NCI-H524 (cell line): ENCODE data around the gene INAFM2.

Experiments
- DNase-seq, 2 experiments: peaks; one replicate each; lab custom pipeline; 2025; lab: John Stamatoyannopoulos, UW

The INAFM2 gene

GRCh38 chr15:40287505-40287904, 36.0 kb upstream of the INAFM2 start:
- DNase-seq, result no peak

GRCh38 chr15:40287968-40288367, 35.5 kb upstream of the INAFM2 start:
- no peak for DNase-seq

- DNase-seq, result peak in 1 of 2 experiments; percentile 48
Observed at GRCh38 chr15:40289140-40289775, 34.2 kb upstream of the INAFM2 start.

- no peak for DNase-seq
Observed at GRCh38 chr15:40290545-40290917, 33.0 kb upstream of the INAFM2 start.

GRCh38 chr15:40290918-40291574, 32.4 kb upstream of the INAFM2 start:
- peak in 1 of 2 experiments; percentile 64 for DNase-seq

GRCh38 chr15:40292246-40292645, 31.2 kb upstream of the INAFM2 start:
- no peak for DNase-seq

- DNase-seq, result no peak
Observed at GRCh38 chr15:40293006-40293405, 30.5 kb upstream of the INAFM2 start.

GRCh38 chr15:40293905-40294895, 29.3 kb upstream of the INAFM2 start:
- peak in 1 of 2 experiments; percentile 37 for DNase-seq

- no peak for DNase-seq
Observed at GRCh38 chr15:40295297-40295696, 28.2 kb upstream of the INAFM2 start.

GRCh38 chr15:40295877-40296560, 27.5 kb upstream of the INAFM2 start:
- DNase-seq, result no peak

GRCh38 chr15:40296561-40297230, 26.8 kb upstream of the INAFM2 start:
- DNase-seq, result no peak

- no peak for DNase-seq
Observed at GRCh38 chr15:40297356-40297755, 26.1 kb upstream of the INAFM2 start.

GRCh38 chr15:40298216-40298935, 25.1 kb upstream of the INAFM2 start:
- DNase-seq, result no peak

- DNase-seq, result no peak
Observed at GRCh38 chr15:40300367-40300766, 23.1 kb upstream of the INAFM2 start.

GRCh38 chr15:40300771-40301170, 22.7 kb upstream of the INAFM2 start:
- DNase-seq, result no peak

GRCh38 chr15:40301467-40302179, 21.9 kb upstream of the INAFM2 start:
- DNase-seq, result no peak

- no peak for DNase-seq
Observed at GRCh38 chr15:40302288-40302886, 21.1 kb upstream of the INAFM2 start.

- DNase-seq, result no peak
Observed at GRCh38 chr15:40302981-40303380, 20.5 kb upstream of the INAFM2 start.

- DNase-seq, result no peak
Observed at GRCh38 chr15:40303576-40303975, 19.9 kb upstream of the INAFM2 start.

- DNase-seq, result no peak
Observed at GRCh38 chr15:40305281-40305680, 18.2 kb upstream of the INAFM2 start.
